ENCODE data around the gene DSP.

- TF ChIP-seq CTCF (IDR thresholded peaks at IDR 0.05; ENCODE audit: insufficient read depth, low read length) (no peak), POLR2AphosphoS5 (IDR thresholded peaks at IDR 0.05; ENCODE audit: low read depth) (no peak)
Measured at GRCh38 chr6:7629321-7629720, 87.8 kb downstream of the DSP start.
